ENCODE measurements around the gene CCSER2.
A peak's percentile ranks its signal among the peaks of the same experiment; 100 is the strongest.
"Not testable (repeated sequence)": the region's sequence is repeated elsewhere in the genome, so short reads cannot be mapped to it uniquely, and the experiment has no call there.

Gene CCSER2

DNA sequence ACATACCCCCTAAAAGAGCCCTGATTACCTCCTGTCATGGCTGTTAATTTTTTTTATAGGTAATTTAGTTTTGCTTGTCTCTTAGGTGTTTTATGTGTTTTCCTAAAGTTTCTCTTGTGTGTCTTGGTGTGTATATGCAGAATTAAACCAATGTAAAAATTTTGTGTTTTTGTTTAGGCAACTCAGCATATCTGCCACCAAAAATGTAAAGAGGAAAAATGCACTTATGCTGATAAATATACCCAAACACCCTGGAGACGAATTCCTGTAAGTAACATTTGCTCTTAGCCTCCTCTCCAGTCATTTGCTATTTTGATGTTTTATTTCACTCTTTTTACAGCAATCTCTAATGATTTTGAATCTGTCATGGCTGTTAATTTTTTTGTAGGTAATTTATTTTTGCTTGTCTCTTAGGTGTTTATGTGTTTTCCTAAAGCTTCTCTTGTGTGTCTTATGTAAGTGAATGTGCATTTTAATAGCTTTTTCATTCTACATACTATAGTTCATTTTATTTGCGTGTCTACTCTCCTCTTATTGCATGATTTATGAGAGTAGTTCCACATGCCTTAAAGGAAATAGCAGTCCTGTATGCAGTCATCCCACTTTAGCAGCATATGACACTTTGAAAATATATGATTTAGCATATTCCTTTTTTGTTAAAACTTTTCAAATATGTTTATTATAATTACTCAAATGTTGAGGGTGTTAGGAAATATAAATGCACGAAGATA is 149.2 kb downstream of the CCSER2 start:
- Histone ChIP-seq H3K36me3 (ENCODE audit: insufficient read depth, low read length) (no peaks in the 10 kb centered on the region), H3K9me3 (ENCODE audit: low read depth, low read length) (no peaks in the 10 kb centered on the region), H3K4me3 (no peak overlapping the region), H3K9ac (ENCODE audit: insufficient read length) (no peak overlapping the region), H3K27ac (peak overlapping the region; percentile 54; the same call in 1 of the 2 replicates)
- TF ChIP-seq POLR2AphosphoS5 (IDR thresholded peaks at IDR 0.05; ENCODE audit: borderline replicate concordance, low read depth, low read length) = no peak
- no peak for TF ChIP-seq FOXP2 (optimal IDR thresholded peaks at IDR 0.05; ENCODE audit: control extremely low read depth, extremely low read length, insufficient read depth)
- no peak for TF ChIP-seq EZH2 (IDR thresholded peaks at IDR 0.05)
- DNase-seq (ENCODE audit: low read depth, low spot score) = no peak

GRCh38 chr10:84478151-84478550 is 149.8 kb downstream of the CCSER2 start:
- peak overlapping the region; percentile 54; the same call in 1 of the 2 replicates for H3K27ac ChIP-seq
- no peak overlapping the region for H3K4me3 ChIP-seq
- H3K9me3 ChIP-seq (ENCODE audit: low read depth, low read length) = no peaks in the 10 kb centered on the region
- H3K36me3 ChIP-seq (ENCODE audit: insufficient read depth, low read length) = no peaks in the 10 kb centered on the region
- H3K9ac ChIP-seq (ENCODE audit: insufficient read length) = no peak overlapping the region
- no peak for DNase-seq (ENCODE audit: low read depth, low spot score)
- TF ChIP-seq POLR2AphosphoS5 (IDR thresholded peaks at IDR 0.05; ENCODE audit: borderline replicate concordance, low read depth, low read length) (no peak), FOXP2 (optimal IDR thresholded peaks at IDR 0.05; ENCODE audit: control extremely low read depth, extremely low read length, insufficient read depth) (no peak)

- Histone ChIP-seq H3K9ac (ENCODE audit: insufficient read length) (no peak overlapping the region), H3K9me3 (ENCODE audit: low read depth, low read length) (no peaks in the 10 kb centered on the region), H3K4me3 (no peak overlapping the region), H3K36me3 (ENCODE audit: insufficient read depth, low read length) (no peaks in the 10 kb centered on the region), H3K27ac (no peak overlapping the region)
- no peak for DNase-seq (ENCODE audit: low read depth, low spot score)
- TF ChIP-seq POLR2AphosphoS5 (IDR thresholded peaks at IDR 0.05; ENCODE audit: borderline replicate concordance, low read depth, low read length) = no peak
- TF ChIP-seq EZH2 (IDR thresholded peaks at IDR 0.05) = no peak
- no peak for TF ChIP-seq FOXP2 (optimal IDR thresholded peaks at IDR 0.05; ENCODE audit: control extremely low read depth, extremely low read length, insufficient read depth)
Observed at GRCh38 chr10:84478679-84479078, 150.3 kb downstream of the CCSER2 start.

DNA sequence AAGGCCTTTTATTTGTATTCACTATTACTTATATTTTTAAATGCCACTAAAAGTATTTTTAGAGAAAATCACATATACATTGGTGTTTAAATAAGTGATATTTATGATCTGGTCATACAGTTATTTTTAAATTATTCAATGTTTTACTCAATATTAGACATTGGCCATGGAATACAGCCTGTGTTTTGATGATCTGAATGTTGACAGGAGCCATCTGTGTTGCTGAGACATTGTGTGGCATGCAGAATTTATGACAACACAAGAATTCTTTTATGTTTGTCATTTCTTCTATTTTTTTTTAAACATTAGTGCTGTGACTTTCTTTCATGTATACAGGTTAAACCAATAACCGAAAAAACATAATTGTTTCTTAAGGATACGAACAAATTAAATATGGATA is 156.2 kb downstream of the CCSER2 start:
- no peak overlapping the region for H3K27ac ChIP-seq
- no peak for DNase-seq (ENCODE audit: low read depth, low spot score)
- H3K9me3 ChIP-seq (ENCODE audit: low read depth, low read length) = no peaks in the 10 kb centered on the region
- H3K4me3 ChIP-seq = no peak overlapping the region
- no peaks in the 10 kb centered on the region for H3K36me3 ChIP-seq (ENCODE audit: insufficient read depth, low read length)
- TF ChIP-seq FOXP2 (optimal IDR thresholded peaks at IDR 0.05; ENCODE audit: control extremely low read depth, extremely low read length, insufficient read depth) = no peak
- TF ChIP-seq EZH2 (IDR thresholded peaks at IDR 0.05) = no peak
- TF ChIP-seq POLR2AphosphoS5 (IDR thresholded peaks at IDR 0.05; ENCODE audit: borderline replicate concordance, low read depth, low read length) = no peak
- no peak overlapping the region for H3K9ac ChIP-seq (ENCODE audit: insufficient read length)

DNA sequence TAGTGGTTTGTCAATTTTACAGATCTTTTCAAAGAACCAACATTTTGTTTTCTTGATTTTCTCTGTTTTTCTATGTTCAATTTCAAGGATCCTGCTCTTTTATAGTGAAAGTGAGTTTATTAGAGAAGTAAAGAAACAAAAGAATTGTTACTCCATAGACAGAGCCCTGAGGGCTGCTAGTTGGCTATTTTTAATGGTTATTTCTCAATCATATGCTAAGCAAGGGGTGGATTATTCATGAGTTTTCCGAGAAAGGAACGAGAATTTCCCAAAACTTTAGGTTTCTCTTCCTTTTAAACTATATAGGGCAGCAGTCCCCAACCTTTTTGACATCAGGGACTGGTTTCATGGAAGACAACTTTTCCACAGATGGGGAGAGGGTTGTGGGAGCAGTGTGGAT is 165.0 kb downstream of the CCSER2 start:
- no peak overlapping the region for H3K4me3 ChIP-seq
- H3K27ac ChIP-seq = no peak overlapping the region
- TF ChIP-seq EZH2 (IDR thresholded peaks at IDR 0.05) (no peak), FOXP2 (optimal IDR thresholded peaks at IDR 0.05; ENCODE audit: control extremely low read depth, extremely low read length, insufficient read depth) (no peak), POLR2AphosphoS5 (IDR thresholded peaks at IDR 0.05; ENCODE audit: borderline replicate concordance, low read depth, low read length) (no peak)
- H3K9ac ChIP-seq (ENCODE audit: insufficient read length) = no peak overlapping the region
- H3K9me3 ChIP-seq (ENCODE audit: low read depth, low read length) = no peaks in the 10 kb centered on the region
- no peak for DNase-seq (ENCODE audit: low read depth, low spot score)
- no peaks in the 10 kb centered on the region for H3K36me3 ChIP-seq (ENCODE audit: insufficient read depth, low read length)

- no peak for DNase-seq (ENCODE audit: low read depth, low spot score)
- TF ChIP-seq EZH2 (IDR thresholded peaks at IDR 0.05) (no peak), FOXP2 (optimal IDR thresholded peaks at IDR 0.05; ENCODE audit: control extremely low read depth, extremely low read length, insufficient read depth) (no peak), POLR2AphosphoS5 (IDR thresholded peaks at IDR 0.05; ENCODE audit: borderline replicate concordance, low read depth, low read length) (no peak)
- no peak overlapping the region for H3K9ac ChIP-seq (ENCODE audit: insufficient read length)
- no peak overlapping the region for H3K4me3 ChIP-seq
- H3K27ac ChIP-seq = no peak overlapping the region
- no peaks in the 10 kb centered on the region for H3K9me3 ChIP-seq (ENCODE audit: low read depth, low read length)
- H3K36me3 ChIP-seq (ENCODE audit: insufficient read depth, low read length) = no peaks in the 10 kb centered on the region
Observed at GRCh38 chr10:84493951-84494848, 165.8 kb downstream of the CCSER2 start.

DNA sequence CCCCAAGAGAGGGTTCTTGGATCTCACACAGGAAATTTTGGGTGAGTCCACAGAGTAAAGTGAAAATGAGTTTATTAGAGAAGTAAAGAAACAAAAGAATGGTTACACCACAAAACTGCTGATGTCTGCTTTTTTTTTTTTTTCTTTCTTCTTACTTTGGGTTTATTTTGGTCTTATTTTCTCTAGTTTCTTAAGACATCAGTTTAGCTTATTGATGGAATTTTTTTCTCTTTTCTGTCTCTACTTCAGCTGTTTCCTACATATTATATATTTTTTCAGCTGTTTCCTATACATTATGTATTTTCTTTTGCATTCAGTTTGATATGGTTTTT is 166.4 kb downstream of the CCSER2 start:
- H3K36me3 ChIP-seq (ENCODE audit: insufficient read depth, low read length) = no peaks in the 10 kb centered on the region
- no peaks in the 10 kb centered on the region for H3K9me3 ChIP-seq (ENCODE audit: low read depth, low read length)
- no peak for DNase-seq (ENCODE audit: low read depth, low spot score)
- no peak overlapping the region for H3K9ac ChIP-seq (ENCODE audit: insufficient read length)
- H3K27ac ChIP-seq = no peak overlapping the region
- no peak for TF ChIP-seq EZH2 (IDR thresholded peaks at IDR 0.05)
- no peak for TF ChIP-seq POLR2AphosphoS5 (IDR thresholded peaks at IDR 0.05; ENCODE audit: borderline replicate concordance, low read depth, low read length)
- no peak for TF ChIP-seq FOXP2 (optimal IDR thresholded peaks at IDR 0.05; ENCODE audit: control extremely low read depth, extremely low read length, insufficient read depth)
- H3K4me3 ChIP-seq = no peak overlapping the region

GRCh38 chr10:84497978-84498377 is 169.6 kb downstream of the CCSER2 start:
- no peaks in the 10 kb centered on the region for H3K36me3 ChIP-seq (ENCODE audit: insufficient read depth, low read length)
- no peak for DNase-seq (ENCODE audit: low read depth, low spot score)
- TF ChIP-seq EZH2 (IDR thresholded peaks at IDR 0.05) (no peak), POLR2AphosphoS5 (IDR thresholded peaks at IDR 0.05; ENCODE audit: borderline replicate concordance, low read depth, low read length) (no peak), FOXP2 (optimal IDR thresholded peaks at IDR 0.05; ENCODE audit: control extremely low read depth, extremely low read length, insufficient read depth) (no peak)
- H3K4me3 ChIP-seq = no peak overlapping the region
- H3K27ac ChIP-seq = no peak overlapping the region
- H3K9ac ChIP-seq (ENCODE audit: insufficient read length) = no peak overlapping the region
- H3K9me3 ChIP-seq (ENCODE audit: low read depth, low read length) = no peaks in the 10 kb centered on the region

- not testable (repeated sequence) for H3K27ac ChIP-seq; H3K4me3 ChIP-seq; H3K9ac ChIP-seq (ENCODE audit: insufficient read length); H3K9me3 ChIP-seq (ENCODE audit: low read depth, low read length); H3K36me3 ChIP-seq (ENCODE audit: insufficient read depth, low read length); DNase-seq (ENCODE audit: low read depth, low spot score)
Observed at GRCh38 chr10:84499039-84499438, 170.7 kb downstream of the CCSER2 start.

Measured in SK-N-MC (cell line).